Activated CD8-positive, alpha-beta T cell treated with anti-CD3 and anti-CD28 coated beads for 36 hours (primary cell): ENCODE measurements around the gene CLDN6. TPM values are rescaled to one million over a fixed set of nuclear protein-coding genes. Genes with fewer than 3 reads are reported as not detected.

Source experiments
- ATAC-seq: fragments of 200-7000 bp; cut with Tn5 transposase; one replicate; pipeline ENCODE4 v1.10.0; 2021; ENCODE audit warnings: mild to moderate bottlenecking, moderate library complexity
- CTCF ChIA-PET: fragments of 350-600 bp; sonication (Branson Sonifier 250); formaldehyde crosslinking; loops from one replicate; lab custom pipeline; 2021; ENCODE audit warnings: antibody characterized with exemption; lab: Charles Lee
- POLR2A ChIA-PET: fragments of 350-600 bp; sonication (Branson Sonifier 250); formaldehyde crosslinking; loops from one replicate; lab custom pipeline; 2021; ENCODE audit warnings: antibody characterized with exemption; lab: Charles Lee
- DNase-seq: peaks from one replicate; pipeline ENCODE4 v3.0.0-alpha.2; 2020
- H3K27ac Mint-ChIP-seq: one replicate; pipeline ENCODE4 v1.8.0; 2021; ENCODE audit warnings: mild to moderate bottlenecking, mixed read lengths
- H3K27me3 Mint-ChIP-seq: one replicate; pipeline ENCODE4 v1.8.0; 2021; ENCODE audit warnings: mixed read lengths
- H3K36me3 Mint-ChIP-seq: one replicate; pipeline ENCODE4 v1.8.0; 2021; ENCODE audit warnings: low read depth, mixed read lengths
- H3K4me1 Mint-ChIP-seq: one replicate; pipeline ENCODE4 v1.8.0; 2021; ENCODE audit warnings: low read depth, mixed read lengths
- H3K4me3 Mint-ChIP-seq: one replicate; pipeline ENCODE4 v1.8.0; 2021; ENCODE audit warnings: mild to moderate bottlenecking, moderate library complexity, mixed read lengths
- H3K9me3 Mint-ChIP-seq: one replicate; pipeline ENCODE4 v1.8.0; 2021; ENCODE audit warnings: mixed read lengths
- CTCF ChIP-seq: fragments of 200-600 bp; IDR thresholded peaks from one replicate; pipeline ENCODE4 v1.8.0; 2022; ENCODE audit warnings: antibody characterized with exemption, mild to moderate bottlenecking
- intact Hi-C: fragments of 100-400 bp; cut with micrococcal nuclease; formaldehyde crosslinking; loops from one replicate; pipeline ENCODE4 v1.10.0; 2022
- total RNA-seq, 2 experiments: library from RNA; stranded (reverse); gene quantifications; one replicate each; pipeline ENCODE4 v1.2.3, GENCODE V29; 2021

The CLDN6 gene
- total RNA-seq, 2 experiments from 2014 or later: not detected

- peaks cover 6% of the 10 kb centered on the region for H3K4me1 Mint-ChIP-seq
- ChIA-PET CTCF (no interaction called here), POLR2A (no interaction called here)
- no peak for TF ChIP-seq CTCF
- no peaks in the 10 kb centered on the region for H3K9me3 Mint-ChIP-seq
- no peak overlapping the region for H3K4me3 Mint-ChIP-seq
- H3K27me3 Mint-ChIP-seq: no peaks in the 10 kb centered on the region
- ATAC-seq (no peak), DNase-seq (no peak)
- H3K27ac Mint-ChIP-seq: no peak overlapping the region
- intact Hi-C loops: no loop called here
- H3K36me3 Mint-ChIP-seq: peaks cover 49% of the 10 kb centered on the region
These were observed 41.8 kb downstream of the CLDN6 start for GRCh38 chr16:2976201-2976600.

GRCh38 chr16:2975161-2975795 is 42.7 kb downstream of the CLDN6 start:
- no peaks in the 10 kb centered on the region for H3K27me3 Mint-ChIP-seq
- H3K4me1 Mint-ChIP-seq: peaks cover 11% of the 10 kb centered on the region
- ATAC-seq: no peak
- H3K36me3 Mint-ChIP-seq: peaks cover 55% of the 10 kb centered on the region
- no peaks in the 10 kb centered on the region for H3K9me3 Mint-ChIP-seq
- intact Hi-C loops: no loop called here
- POLR2A ChIA-PET: interaction anchor here (0.7 kb wide), 1 partner anchor 107 kb away, joined by 3 read pairs; no protein-coding TSS in a partner anchor
- TF ChIP-seq CTCF: no peak
- DNase-seq: no peak
- no peak overlapping the region for H3K27ac Mint-ChIP-seq
- CTCF ChIA-PET: no interaction called here
- no peak overlapping the region for H3K4me3 Mint-ChIP-seq

GRCh38 chr16:2974319-2975056 is 43.5 kb downstream of the CLDN6 start:
- ATAC-seq (no peak), DNase-seq (no peak)
- H3K4me1 Mint-ChIP-seq: peaks cover 11% of the 10 kb centered on the region
- POLR2A ChIA-PET: interaction anchor here (0.6 to 0.7 kb wide), 3 partner anchors 9 to 107 kb away, joined by 3 read pairs; no protein-coding TSS in a partner anchor
- no peak overlapping the region for H3K4me3 Mint-ChIP-seq
- intact Hi-C loops: no loop called here
- CTCF ChIA-PET: no interaction called here
- no peak for TF ChIP-seq CTCF
- no peaks in the 10 kb centered on the region for H3K9me3 Mint-ChIP-seq
- no peaks in the 10 kb centered on the region for H3K27me3 Mint-ChIP-seq
- H3K36me3 Mint-ChIP-seq: peaks cover 54% of the 10 kb centered on the region
- H3K27ac Mint-ChIP-seq: no peak overlapping the region

- Mint-ChIP-seq H3K4me3 (no peak overlapping the region), H3K9me3 (no peaks in the 10 kb centered on the region), H3K36me3 (peaks cover 51% of the 10 kb centered on the region), H3K27ac (no peak overlapping the region), H3K27me3 (no peaks in the 10 kb centered on the region), H3K4me1 (peaks cover 9% of the 10 kb centered on the region)
- DNase-seq (no peak), ATAC-seq (no peak)
- ChIA-PET POLR2A (interaction anchor here (0.6 to 0.7 kb wide), 2 partner anchors 9 to 24 kb away, joined by 3 read pairs; no protein-coding TSS in a partner anchor), CTCF (interaction anchor here (2.1 kb wide), 1 partner anchor 53 kb away, joined by 6 read pairs; no protein-coding TSS in a partner anchor)
- no peak for TF ChIP-seq CTCF
- intact Hi-C loops: no loop called here
These were observed 44.2 kb downstream of the CLDN6 start for GRCh38 chr16:2973605-2974318.
